Measurements from ENCODE around the gene R3HDML.

GRCh38 chr20:44354979-44355497 is 18.2 kb downstream of the R3HDML start:
- no peak for TF ChIP-seq ZBTB49 (CRISPR knock-in tag; IDR thresholded peaks at IDR 0.05; ENCODE audit: borderline replicate concordance)
- TF ChIP-seq CTCF (CRISPR knock-in tag; IDR thresholded peaks at IDR 0.05) = no peak
- no peak for TF ChIP-seq HCFC1 (IDR thresholded peaks at IDR 0.05; ENCODE audit: low read depth, low read length)
- TF ChIP-seq GMEB2 (CRISPR knock-in tag; IDR thresholded peaks at IDR 0.05; ENCODE audit: low read depth) = no peak
- 0 out of 2 replicates have a peak, but pooled peaks have one; percentile 2 for TF ChIP-seq FOXC1 (CRISPR knock-in tag; IDR thresholded peaks at IDR 0.05; ENCODE audit: borderline replicate concordance)
- no peak for TF ChIP-seq MAX (IDR thresholded peaks at IDR 0.05)
- no peak for TF ChIP-seq SRF (IDR thresholded peaks at IDR 0.05; ENCODE audit: low read depth, low read length)
- no peak for TF ChIP-seq ZNF678 (CRISPR knock-in tag; IDR thresholded peaks at IDR 0.05)
- TF ChIP-seq PBX3 (CRISPR knock-in tag; IDR thresholded peaks at IDR 0.05; ENCODE audit: borderline replicate concordance) = no peak
- no peak for TF ChIP-seq ZNF10 (CRISPR knock-in tag; IDR thresholded peaks at IDR 0.05; ENCODE audit: borderline replicate concordance, low read depth)

Measured in HepG2 (cell line).